Liver (tissue), 9 donors: ENCODE results near the gene ZAR1. TPM values are rescaled to one million over a fixed set of nuclear protein-coding genes. Genes with fewer than 3 reads are reported as not detected.

Experiments used
- DNase-seq: peaks from one replicate; pipeline ENCODE4 v3.0.0-alpha.2; 2017; ENCODE audit warnings: low spot score
- H3K27ac ChIP-seq, 2 donors: one replicate each; pipeline ENCODE4 v1.7.0; 2013; ENCODE audit warnings: inconsistent platforms in 2 of 2, low read length in 2 of 2, control low read depth in 1 of 2, low read depth in 1 of 2, mild to moderate bottlenecking in 1 of 2
- H3K27me3 ChIP-seq, 4 donors: one replicate each; pipeline versions ENCODE4 v1.6.1 to v1.7.0; 2013; ENCODE audit warnings: low read length in 3 of 4, inconsistent platforms in 1 of 4, mild to moderate bottlenecking in 1 of 4, moderate library complexity in 1 of 4; ENCODE audit not compliant: control insufficient read depth in 4 of 4, insufficient read depth in 4 of 4
- H3K36me3 ChIP-seq, 4 donors: one replicate each; pipeline versions ENCODE4 v1.6.1 to v1.7.0; 2013; ENCODE audit warnings: low read length in 3 of 4, mild to moderate bottlenecking in 3 of 4, low read depth in 1 of 4, moderate library complexity in 1 of 4; ENCODE audit not compliant: control insufficient read depth in 4 of 4, insufficient read depth in 3 of 4
- H3K4me1 ChIP-seq, 4 donors: one replicate each; pipeline versions ENCODE4 v1.6.1 to v1.7.0; 2013; ENCODE audit warnings: low read length in 3 of 4, mild to moderate bottlenecking in 3 of 4, moderate library complexity in 1 of 4; ENCODE audit not compliant: control insufficient read depth in 4 of 4, insufficient read depth in 4 of 4
- H3K4me3 ChIP-seq, 3 donors: one replicate each; pipeline versions ENCODE4 v1.6.1 to v1.7.0; 2013; ENCODE audit warnings: low read length in 3 of 3, control low read depth in 1 of 3, low read depth in 1 of 3, mild to moderate bottlenecking in 1 of 3
- H3K9ac ChIP-seq, 2 donors: one replicate each; pipeline ENCODE4 v1.7.0; 2013; ENCODE audit warnings: low read length in 2 of 2, mild to moderate bottlenecking in 2 of 2, moderate library complexity in 2 of 2, control low read depth in 1 of 2, low read depth in 1 of 2
- H3K9me3 ChIP-seq, 4 donors: one replicate each; pipeline versions ENCODE4 v1.6.1 to v1.7.0; 2013; ENCODE audit warnings: low read length in 3 of 4; ENCODE audit not compliant: control insufficient read depth in 4 of 4
- ATF3 ChIP-seq: IDR thresholded peaks from 2 replicates; pipeline ENCODE4 v1.6.1; 2016; ENCODE audit warnings: antibody characterized with exemption
- CTCF ChIP-seq: fragments of 150-350 bp; IDR thresholded peaks from 2 replicates; pipeline ENCODE4 v1.5.1; 2017; ENCODE audit warnings: improper control_type of control experiment, low read depth, low read length; ENCODE audit not compliant: missing input control
- EGR1 ChIP-seq, 2 donors: IDR thresholded peaks; 2 replicates each; pipeline ENCODE4 v1.6.1; 2016 to 2018; ENCODE audit warnings: antibody characterized with exemption in 2 of 2, low read depth in 2 of 2
- FOXA1 ChIP-seq: IDR thresholded peaks from 2 replicates; pipeline ENCODE4 v1.6.1; 2016; ENCODE audit warnings: antibody characterized with exemption
- FOXA2 ChIP-seq: IDR thresholded peaks from 2 replicates; pipeline ENCODE4 v1.6.1; 2016; ENCODE audit warnings: antibody characterized with exemption
- GABPA ChIP-seq, 2 donors: IDR thresholded peaks in 1 of 2; conservative IDR thresholded peaks in 1 of 2; 2 replicates each; pipeline ENCODE4 v1.6.1; 2016; ENCODE audit warnings: antibody characterized with exemption in 2 of 2, mild to moderate bottlenecking in 1 of 2, moderate library complexity in 1 of 2
- HNF4A ChIP-seq, 2 donors: conservative IDR thresholded peaks; 2 replicates each; pipeline ENCODE4 v1.6.1; 2016; ENCODE audit warnings: antibody characterized with exemption in 2 of 2, mild to moderate bottlenecking in 2 of 2
- HNF4G ChIP-seq: IDR thresholded peaks from 2 replicates; pipeline ENCODE4 v1.6.1; 2016; ENCODE audit warnings: antibody characterized with exemption
- JUND ChIP-seq, 2 donors: IDR thresholded peaks; 2 replicates each; pipeline ENCODE4 v1.6.1; 2016; ENCODE audit warnings: antibody characterized with exemption in 2 of 2
- MAX ChIP-seq: IDR thresholded peaks from 2 replicates; pipeline ENCODE4 v1.6.1; 2016; ENCODE audit warnings: antibody characterized with exemption
- NR2F2 ChIP-seq: IDR thresholded peaks from 2 replicates; pipeline ENCODE4 v1.6.1; 2016; ENCODE audit warnings: antibody characterized with exemption
- REST ChIP-seq: IDR thresholded peaks from 2 replicates; pipeline ENCODE4 v1.6.1; 2016; ENCODE audit warnings: antibody characterized with exemption, mild to moderate bottlenecking
- RXRA ChIP-seq, 2 donors: IDR thresholded peaks; 2 replicates each; pipeline ENCODE4 v1.6.1; 2017 to 2018; ENCODE audit warnings: antibody characterized with exemption in 2 of 2, mild to moderate bottlenecking in 1 of 2
- SP1 ChIP-seq: IDR thresholded peaks from 2 replicates; pipeline ENCODE4 v1.6.1; 2018; ENCODE audit warnings: antibody characterized with exemption, mild to moderate bottlenecking
- TAF1 ChIP-seq: conservative IDR thresholded peaks from 2 replicates; pipeline ENCODE4 v1.6.1; 2016; ENCODE audit warnings: antibody characterized with exemption, mild to moderate bottlenecking
- YY1 ChIP-seq: IDR thresholded peaks from 2 replicates; pipeline ENCODE4 v1.6.1; 2016; ENCODE audit warnings: antibody characterized with exemption, mild to moderate bottlenecking
- ZBTB33 ChIP-seq: IDR thresholded peaks from 2 replicates; pipeline ENCODE4 v1.6.1; 2016; ENCODE audit warnings: antibody characterized with exemption
- WGBS: extraction: QIAGEN DNeasy Blood & Tissue Kit; methylation state at CpG from one replicate; pipeline ENCODE4 v1.1.7; 2013; 5-methylcytosine and 5-hydroxymethylcytosine counted together
- polyA plus RNA-seq, 2 donors: library from polyadenylated mRNA; stranded (reverse) in 1 of 2; unstranded in 1 of 2; fragments of 200-250 nt in 1 of 2; fragments of >200 nt in 1 of 2; fragmentation: Nextera tagmentation in 1 of 2; extraction: Ambion mirVana in 1 of 2; gene quantifications; one replicate each; pipeline versions ENCODE4 v1.2.1 to v1.2.3, GENCODE V29; 2013 to 2015
- total RNA-seq, 2 donors: library from RNA; depleted of rRNA; stranded (reverse); fragments of >200 nt; gene quantifications; one replicate each; pipeline ENCODE4 v1.2.3, GENCODE V29; 2014
- donor health status: healthy.
- donor health status: healthy.
- donor health status: healthy.
- donor health status: healthy.
- donor health status: healthy.

Gene ZAR1
- total and polyA plus RNA-seq, 4 donors, result 0.28 TPM; not detected in 3

- Histone ChIP-seq H3K36me3 (no peaks in the 10 kb centered on the region), H3K4me3 (no peak overlapping the region), H3K4me1 (peaks cover 0 to 6% (median 5%) of the 10 kb centered on the region in 4 donors), H3K27ac (no peak overlapping the region), H3K9me3 (peaks cover 0 to 11% (median 5%) of the 10 kb centered on the region in 4 donors), H3K9ac (no peak overlapping the region), H3K27me3 (peaks cover 2 to 9% (median 3%) of the 10 kb centered on the region in 4 donors)
- no peak for DNase-seq
- WGBS, result 56% methylated on average over 23 of the region's 23 CpGs
- TF ChIP-seq SP1, result no peak
- no peak for TF ChIP-seq FOXA1
- no peak for TF ChIP-seq MAX
- no peak for TF ChIP-seq TAF1
- no peak for TF ChIP-seq FOXA2
- TF ChIP-seq YY1, result no peak
- no peak for TF ChIP-seq GABPA (IDR thresholded peaks at IDR 0.05 in 1 of 2, conservative IDR thresholded peaks at IDR 0.05 in 1 of 2)
- no peak for TF ChIP-seq REST
- TF ChIP-seq NR2F2, result no peak
- no peak for TF ChIP-seq ZBTB33
- TF ChIP-seq HNF4G, result no peak
- no peak for TF ChIP-seq HNF4A (conservative IDR thresholded peaks at IDR 0.05)
- no peak for TF ChIP-seq CTCF
- TF ChIP-seq JUND (IDR thresholded peaks at IDR 0.05), result no peak
Measured at GRCh38 chr4:48491514-48492176, 1.6 kb downstream of the ZAR1 start.

- Histone ChIP-seq H3K4me3 (no peak overlapping the region), H3K27ac (no peak overlapping the region), H3K27me3 (peaks cover 0 to 9% (median 3%) of the 10 kb centered on the region in 4 donors), H3K9ac (no peak overlapping the region), H3K9me3 (peaks cover 0 to 11% (median 5%) of the 10 kb centered on the region in 4 donors), H3K4me1 (peaks cover 0 to 6% (median 5%) of the 10 kb centered on the region in 4 donors), H3K36me3 (no peaks in the 10 kb centered on the region)
- WGBS, result 73% methylated on average over 4 of the region's 4 CpGs
- no peak for DNase-seq
- TF ChIP-seq MAX (no peak), ZBTB33 (no peak), ATF3 (no peak), RXRA (IDR thresholded peaks at IDR 0.05) (no peak), CTCF (no peak), EGR1 (IDR thresholded peaks at IDR 0.05; ENCODE audit: low read depth in 2 of 2) (no peak)
Measured at GRCh38 chr4:48493452-48494100, 3.5 kb downstream of the ZAR1 start.
